Eye (tissue), 1 donor: Measurements from ENCODE around the gene IGFBP3.

Source experiments
- DNase-seq: peaks from one replicate; pipeline ENCODE4 v3.0.0-alpha.2; 2015

IGFBP3 gene

DNA sequence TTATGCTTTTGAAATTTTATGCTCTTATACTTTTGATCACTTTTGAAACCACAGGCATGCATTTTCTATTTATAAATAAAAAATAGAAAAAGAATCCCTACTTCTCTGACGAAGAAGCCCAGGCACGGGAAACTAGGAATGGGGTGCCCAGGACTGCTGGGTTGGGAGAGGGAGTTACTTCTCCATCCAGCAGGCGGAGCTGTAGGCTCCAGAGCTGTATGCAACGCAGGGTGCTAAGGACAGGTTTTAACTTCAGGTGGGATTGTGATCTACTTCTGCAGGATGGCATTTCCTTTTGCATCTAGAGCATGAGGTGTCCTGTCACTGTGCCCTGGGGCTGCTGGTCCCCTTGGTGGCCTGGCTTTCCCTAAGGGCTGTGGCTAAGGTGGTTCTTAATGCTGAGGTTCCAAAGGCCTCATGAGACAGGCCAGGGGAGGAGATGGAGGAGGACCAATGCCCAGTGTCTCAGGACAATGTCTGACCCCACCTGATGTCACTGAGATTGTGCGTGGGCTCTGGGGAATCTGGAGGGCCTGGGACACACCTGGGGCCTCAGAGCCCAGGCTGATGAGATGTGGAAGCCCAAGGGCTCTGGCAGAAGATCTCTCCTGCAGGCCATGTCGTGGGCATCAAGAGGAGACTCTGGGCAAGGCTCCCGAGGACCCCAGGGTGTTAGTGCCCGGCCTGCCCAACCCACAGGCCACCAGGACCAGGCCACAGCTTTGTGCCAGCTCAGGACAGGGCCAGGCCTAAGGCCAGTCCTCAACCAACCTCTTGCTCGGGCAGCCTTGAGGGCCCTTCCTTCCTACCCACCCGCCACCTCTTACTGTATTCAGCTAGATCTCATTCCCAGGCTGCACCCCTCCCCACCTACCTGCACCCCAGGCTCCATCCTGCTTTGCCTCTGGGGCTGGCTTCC is 48.7 kb downstream of the IGFBP3 start:
- DNase-seq, result no peak

DNA sequence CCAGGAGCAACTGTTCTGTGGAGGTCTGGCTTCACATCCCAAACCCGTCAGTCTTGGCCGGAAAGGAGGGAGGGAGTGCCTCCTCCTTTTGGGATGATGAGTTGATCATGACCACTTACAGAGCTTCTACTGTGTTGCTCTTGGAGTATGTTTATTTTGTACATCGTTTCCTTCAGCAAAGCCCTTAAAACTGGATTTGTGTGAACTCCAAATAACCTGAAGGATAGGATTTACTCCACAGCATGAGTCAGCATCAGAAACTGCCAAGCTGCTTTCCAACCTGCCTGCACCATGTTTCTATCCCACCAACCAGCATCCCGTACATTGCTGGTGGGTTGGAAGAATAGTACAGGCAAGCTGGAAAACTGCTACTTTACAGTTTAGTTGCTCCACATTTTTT is 51.6 kb downstream of the IGFBP3 start:
- no peak for DNase-seq

DNA sequence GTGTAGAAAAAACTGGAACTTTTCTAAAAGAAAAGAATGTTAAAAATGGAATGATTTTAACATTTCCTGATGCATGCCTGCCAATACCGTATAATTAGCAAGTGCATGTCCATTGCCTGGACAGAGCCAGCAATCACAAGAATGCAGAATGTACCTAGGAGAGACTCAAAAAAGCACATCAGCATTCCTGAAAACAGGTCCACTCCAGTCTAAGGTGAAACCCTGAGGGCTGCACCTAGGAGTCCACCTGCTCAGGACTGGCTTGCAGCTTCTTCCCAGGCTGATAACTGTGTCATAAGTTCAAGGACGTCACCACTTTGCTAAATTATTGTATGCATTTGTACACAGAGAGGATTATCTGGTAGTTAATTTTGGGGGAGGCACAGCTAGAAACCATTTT is 53.6 kb downstream of the IGFBP3 start:
- no peak for DNase-seq

DNA sequence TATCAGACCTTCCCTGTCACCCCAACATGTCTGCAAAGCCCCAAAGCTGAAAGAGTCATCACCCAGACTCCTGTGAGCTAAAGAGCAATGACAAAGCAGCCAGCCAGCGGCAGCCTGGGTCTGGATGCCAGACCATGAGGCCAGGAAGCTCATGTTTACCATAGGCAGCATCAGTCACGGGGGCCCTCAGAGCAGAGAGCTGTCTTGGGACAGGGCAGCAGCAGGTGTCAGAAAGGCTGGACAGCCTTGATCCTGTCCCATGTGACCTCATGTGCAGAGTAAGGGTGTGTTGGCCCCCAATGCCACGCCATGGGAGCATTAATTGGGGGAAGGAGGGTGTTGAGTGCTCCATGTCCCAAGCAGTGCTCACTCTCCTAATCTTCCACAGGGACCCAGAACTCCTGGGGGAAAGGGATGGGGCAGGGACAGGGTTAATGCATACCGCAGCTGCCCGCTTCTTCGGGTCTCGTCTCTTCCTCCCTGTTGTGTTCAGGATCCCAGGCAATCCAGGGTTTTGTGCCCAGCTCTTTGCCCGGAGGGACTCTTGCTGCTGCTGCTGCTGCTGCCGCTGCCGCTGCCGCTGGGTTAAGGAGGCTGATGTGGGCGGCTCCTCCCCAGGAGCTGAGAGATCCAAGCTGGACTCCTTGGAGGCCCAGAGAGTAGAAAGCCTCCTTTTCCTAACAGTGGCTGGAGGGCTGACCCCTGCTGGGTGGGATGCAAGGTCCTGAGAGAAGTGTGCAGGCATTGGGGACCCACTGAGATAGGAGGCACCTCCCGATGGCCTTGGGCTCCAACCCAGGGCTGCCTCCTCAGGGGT is 55.3 kb downstream of the IGFBP3 start:
- DNase-seq, result no peak

DNA sequence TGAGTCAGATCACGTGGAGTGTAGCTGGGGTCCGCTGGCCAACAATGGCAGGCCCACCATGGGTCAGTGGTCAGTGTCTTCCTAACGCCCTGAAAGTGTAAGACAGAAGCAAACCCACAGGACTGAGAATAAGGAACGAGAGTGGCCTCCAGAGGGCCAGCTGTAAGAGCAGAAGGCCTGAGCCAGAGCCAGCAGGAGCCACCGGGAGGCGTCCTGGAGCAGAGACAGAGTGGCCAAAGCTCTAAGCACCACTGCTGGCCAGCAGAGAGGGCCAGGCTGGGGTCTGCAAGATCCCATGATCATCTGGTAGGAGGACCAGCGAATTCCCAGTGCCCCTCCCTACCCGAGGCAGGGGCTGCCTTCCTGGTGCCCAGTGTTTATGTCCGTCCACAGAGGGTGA is 57.4 kb downstream of the IGFBP3 start:
- no peak for DNase-seq
